ENCODE measurements around the gene CTRB1.

DNA sequence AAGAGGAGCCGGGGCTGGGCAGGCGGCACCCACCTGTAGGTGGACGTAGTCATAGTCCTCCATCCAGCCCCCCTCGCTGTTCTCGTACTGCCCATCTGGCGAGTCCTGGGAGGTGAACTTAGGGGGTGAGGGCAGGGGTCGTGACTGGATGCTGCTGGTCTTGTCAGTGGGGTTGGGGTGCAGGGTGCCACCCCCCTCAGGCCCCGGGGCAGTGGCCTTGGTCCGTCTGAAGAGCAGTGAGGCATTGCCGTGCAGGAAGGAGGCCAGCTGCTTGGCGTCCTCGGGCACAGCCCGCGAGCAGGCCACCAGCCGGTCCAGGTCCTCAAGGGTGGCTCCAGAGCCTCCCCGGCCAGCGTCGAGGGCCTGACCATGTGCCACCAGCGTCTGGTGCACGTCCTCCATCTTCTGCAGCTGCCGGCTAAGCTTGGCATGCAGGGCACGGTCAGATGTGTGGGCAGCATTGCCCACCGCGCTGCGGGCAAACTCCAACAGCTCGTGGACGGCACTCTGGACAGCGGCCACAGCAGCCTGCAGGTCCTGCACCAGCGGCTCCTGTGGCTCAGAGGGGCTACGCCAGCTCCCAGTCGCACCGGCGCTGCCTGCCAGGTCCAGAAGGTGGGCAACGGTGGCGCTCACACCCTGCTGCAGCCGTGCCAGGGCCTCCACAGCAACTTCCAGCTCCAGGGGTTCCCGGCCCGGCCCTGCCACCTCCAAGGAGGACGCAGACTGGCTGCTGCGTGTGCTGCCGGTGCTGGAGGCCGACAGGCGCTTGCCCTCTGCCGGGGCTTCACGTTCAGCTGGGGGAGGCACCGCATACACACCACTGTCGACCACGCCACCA, 16.3 kb downstream of the CTRB1 start:
- TF ChIP-seq POLR2AphosphoS5 (IDR thresholded peaks at IDR 0.05): no peak
- TF ChIP-seq, protein P1, sequence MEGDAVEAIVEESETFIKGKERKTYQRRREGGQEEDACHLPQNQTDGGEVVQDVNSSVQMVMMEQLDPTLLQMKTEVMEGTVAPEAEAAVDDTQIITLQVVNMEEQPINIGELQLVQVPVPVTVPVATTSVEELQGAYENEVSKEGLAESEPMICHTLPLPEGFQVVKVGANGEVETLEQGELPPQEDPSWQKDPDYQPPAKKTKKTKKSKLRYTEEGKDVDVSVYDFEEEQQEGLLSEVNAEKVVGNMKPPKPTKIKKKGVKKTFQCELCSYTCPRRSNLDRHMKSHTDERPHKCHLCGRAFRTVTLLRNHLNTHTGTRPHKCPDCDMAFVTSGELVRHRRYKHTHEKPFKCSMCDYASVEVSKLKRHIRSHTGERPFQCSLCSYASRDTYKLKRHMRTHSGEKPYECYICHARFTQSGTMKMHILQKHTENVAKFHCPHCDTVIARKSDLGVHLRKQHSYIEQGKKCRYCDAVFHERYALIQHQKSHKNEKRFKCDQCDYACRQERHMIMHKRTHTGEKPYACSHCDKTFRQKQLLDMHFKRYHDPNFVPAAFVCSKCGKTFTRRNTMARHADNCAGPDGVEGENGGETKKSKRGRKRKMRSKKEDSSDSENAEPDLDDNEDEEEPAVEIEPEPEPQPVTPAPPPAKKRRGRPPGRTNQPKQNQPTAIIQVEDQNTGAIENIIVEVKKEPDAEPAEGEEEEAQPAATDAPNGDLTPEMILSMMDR (IDR thresholded peaks at IDR 0.05): no peak
- TF ChIP-seq POLR2A (IDR thresholded peaks at IDR 0.05): no peak
- TF ChIP-seq EP300 (IDR thresholded peaks at IDR 0.05): no peak

Measured in upper lobe of left lung (tissue), 4 donors.